Measurements from ENCODE around the gene ABCC3.

- no peak for TF ChIP-seq CTCF (IDR thresholded peaks at IDR 0.05; ENCODE audit: insufficient read depth, low read length)
- no peak for TF ChIP-seq POLR2AphosphoS5 (IDR thresholded peaks at IDR 0.05; ENCODE audit: low read depth)
- TF ChIP-seq GABPA (IDR thresholded peaks at IDR 0.05; ENCODE audit: low read depth) = no peak
Measured at GRCh38 chr17:50642722-50643656, 8.3 kb downstream of the ABCC3 start.

All from HL-60 (cell line).